Spinal cord (tissue), 10 donors: ENCODE results near the gene TAF10. TPM values are rescaled to one million over a fixed set of nuclear protein-coding genes. Genes with fewer than 3 reads are reported as not detected.

Experiments
- DNase-seq, 6 donors: peaks; one replicate each; pipeline versions ENCODE4 v3.0.0 to v3.0.0-alpha.2; 2013 to 2015; ENCODE audit warnings: low spot score in 6 of 6, low read depth in 4 of 6
- H3K27ac ChIP-seq: one replicate; pipeline ENCODE4 v1.5.1; 2013; ENCODE audit warnings: low read depth, low read length, control low read depth
- H3K27me3 ChIP-seq: one replicate; pipeline ENCODE4 v1.6.1; 2013; ENCODE audit warnings: low read length; ENCODE audit not compliant: control insufficient read depth, insufficient read depth
- H3K36me3 ChIP-seq: one replicate; pipeline ENCODE4 v1.6.1; 2013; ENCODE audit warnings: low read length; ENCODE audit not compliant: control insufficient read depth, insufficient read depth
- H3K4me1 ChIP-seq: one replicate; pipeline ENCODE4 v1.6.1; 2013; ENCODE audit warnings: low read length; ENCODE audit not compliant: control insufficient read depth, insufficient read depth
- H3K4me3 ChIP-seq: one replicate; pipeline ENCODE4 v1.5.1; 2013; ENCODE audit warnings: low read depth, low read length, control low read depth
- H3K9me3 ChIP-seq: one replicate; pipeline ENCODE4 v1.6.1; 2013; ENCODE audit warnings: low read length; ENCODE audit not compliant: control insufficient read depth, insufficient read depth
- WGBS: methylation state at CpG from one replicate; pipeline ENCODE4 v1.1.5; 2013; ENCODE audit warnings: missing lambda C conversion rate; ENCODE audit not compliant: insufficient coverage; 5-methylcytosine and 5-hydroxymethylcytosine counted together
- polyA plus RNA-seq, 2 donors: library from polyadenylated mRNA; unstranded; fragments of 120-200 nt; gene quantifications; one replicate each; pipeline ENCODE4 v1.2.1, GENCODE V29; 2013; ENCODE audit not compliant: insufficient read length in 2 of 2
- total RNA-seq, 2 donors: library from RNA; depleted of rRNA in 1 of 2; stranded (reverse); fragments of 120-200 nt in 1 of 2; fragments of >200 nt in 1 of 2; gene quantifications; one replicate each; pipeline versions ENCODE4 v1.2.3 to v1.2.4, GENCODE V29; 2013 to 2014
- donor health status: healthy.

Gene TAF10
- total and polyA plus RNA-seq, 4 donors: 14.0 to 103 (median 86.1) TPM

- peaks cover 31% of the 10 kb centered on the region for H3K4me1 ChIP-seq
- H3K27me3 ChIP-seq: no peaks in the 10 kb centered on the region
- H3K9me3 ChIP-seq: no peaks in the 10 kb centered on the region
- H3K4me3 ChIP-seq: peak overlapping the region; percentile 90
- peaks cover 38% of the 10 kb centered on the region for H3K36me3 ChIP-seq
- WGBS: 21% methylated on average over 2 of the region's 7 CpGs
- no peak overlapping the region for H3K27ac ChIP-seq
- DNase-seq: no peak
These were observed 9.7 kb downstream of the TAF10 start for GRCh38 chr11:6602096-6602940.

DNA sequence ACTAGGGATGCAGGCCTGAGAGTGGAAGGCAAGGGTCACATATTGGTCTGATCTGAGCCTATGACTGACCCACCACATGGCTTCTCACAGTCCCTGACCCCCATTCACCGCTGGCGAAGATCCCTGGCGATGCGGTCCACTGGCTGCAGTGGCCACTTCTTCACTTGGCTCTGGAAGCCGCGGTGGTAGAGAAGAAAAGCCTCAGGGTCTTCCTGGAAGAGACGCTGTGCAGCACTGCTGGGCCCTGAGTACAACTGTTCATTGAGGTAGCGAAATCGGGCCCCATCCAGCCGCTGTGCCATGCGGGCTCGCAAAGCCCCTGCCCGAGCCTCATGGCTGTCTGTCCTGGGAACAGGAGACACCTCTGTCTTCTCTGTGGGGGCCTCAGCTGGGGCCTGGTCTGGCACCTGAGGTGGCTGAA, 11.0 kb downstream of the TAF10 start:
- no peaks in the 10 kb centered on the region for H3K9me3 ChIP-seq
- over 99% methylated on average over 13 of the region's 13 CpGs for WGBS
- no peak overlapping the region for H3K4me3 ChIP-seq
- peaks cover 38% of the 10 kb centered on the region for H3K36me3 ChIP-seq
- no peak for DNase-seq
- no peaks in the 10 kb centered on the region for H3K27me3 ChIP-seq
- H3K27ac ChIP-seq: no peak overlapping the region
- peaks cover 23% of the 10 kb centered on the region for H3K4me1 ChIP-seq

DNA sequence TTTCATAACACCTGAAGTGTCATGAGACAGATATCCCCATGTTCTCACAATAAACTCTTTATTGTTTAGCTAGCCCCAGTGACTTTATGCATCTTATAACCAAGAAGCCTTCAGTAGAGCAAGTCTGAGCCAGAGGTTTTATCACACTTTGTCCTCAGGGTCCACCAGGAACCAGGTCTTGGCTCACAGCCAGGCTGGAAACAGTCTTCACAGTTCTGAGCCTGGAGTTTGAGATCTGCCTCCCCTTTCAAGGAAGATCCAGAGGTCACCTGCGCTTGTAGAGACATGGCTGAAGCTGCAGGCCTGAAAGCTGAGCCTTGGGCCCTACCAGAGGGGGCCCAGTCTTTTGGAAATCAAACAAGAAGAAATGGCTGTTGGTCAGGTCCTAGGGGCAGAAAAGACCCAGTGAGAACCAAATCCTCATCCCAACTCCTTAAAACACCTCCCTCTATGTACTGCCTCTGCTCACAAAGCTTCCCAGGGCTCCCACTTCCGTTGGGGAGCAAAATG, 12.1 kb downstream of the TAF10 start:
- 93% methylated on average over 2 of the region's 2 CpGs for WGBS
- Histone ChIP-seq H3K4me3 (no peak overlapping the region), H3K4me1 (peaks cover 13% of the 10 kb centered on the region), H3K36me3 (peaks cover 38% of the 10 kb centered on the region), H3K9me3 (no peaks in the 10 kb centered on the region), H3K27me3 (no peaks in the 10 kb centered on the region), H3K27ac (no peak overlapping the region)
- DNase-seq: no peak

DNA sequence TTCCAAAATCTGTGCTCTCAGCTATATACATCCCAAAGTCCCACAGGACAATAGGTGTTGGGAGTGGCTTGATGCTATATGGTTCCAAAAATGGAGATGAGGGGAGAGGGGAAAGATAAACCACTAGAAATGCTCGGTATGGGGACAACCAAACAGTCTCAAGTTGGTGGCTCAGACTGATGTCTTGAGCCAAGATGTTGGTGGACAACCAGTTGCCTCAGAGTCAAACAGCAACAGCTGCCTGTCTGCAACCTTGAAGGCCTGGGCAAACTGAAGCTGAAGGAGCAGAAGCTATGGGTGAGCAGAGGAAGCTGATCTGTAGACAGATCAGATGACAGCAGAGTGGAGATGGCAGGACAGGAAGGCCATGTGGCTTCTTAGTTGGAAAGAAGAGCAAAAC, 12.6 kb downstream of the TAF10 start:
- Histone ChIP-seq H3K9me3 (no peaks in the 10 kb centered on the region), H3K4me1 (peaks cover 13% of the 10 kb centered on the region), H3K4me3 (no peak overlapping the region), H3K27ac (no peak overlapping the region), H3K36me3 (peaks cover 39% of the 10 kb centered on the region), H3K27me3 (no peaks in the 10 kb centered on the region)
- 85% methylated on average over 1 of the region's 1 CpG for WGBS
- DNase-seq: no peak

DNA sequence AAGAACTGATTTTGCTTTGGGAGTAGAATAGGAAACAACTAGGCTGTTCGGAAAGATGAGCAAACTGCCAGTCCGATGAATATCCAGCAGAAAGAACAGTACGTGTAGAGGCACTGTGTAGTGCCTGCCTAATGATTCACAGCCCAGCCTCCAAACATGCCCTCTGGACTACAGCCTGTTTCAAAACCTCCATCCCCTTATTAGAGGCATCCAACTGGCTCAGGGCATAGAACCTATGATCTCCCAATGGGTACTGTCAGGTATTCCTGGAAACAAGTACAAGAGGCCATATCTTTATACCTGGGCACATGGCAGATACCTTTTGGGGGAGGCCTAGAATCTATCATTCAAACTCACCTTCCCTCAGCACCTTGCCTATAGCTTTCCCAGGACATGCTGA, 13.5 kb downstream of the TAF10 start:
- H3K27me3 ChIP-seq: no peaks in the 10 kb centered on the region
- no peak for DNase-seq
- no peaks in the 10 kb centered on the region for H3K9me3 ChIP-seq
- H3K4me3 ChIP-seq: no peak overlapping the region
- peaks cover 43% of the 10 kb centered on the region for H3K36me3 ChIP-seq
- no peak overlapping the region for H3K27ac ChIP-seq
- H3K4me1 ChIP-seq: peaks cover 13% of the 10 kb centered on the region
- WGBS: 94% methylated on average over 3 of the region's 3 CpGs

DNA sequence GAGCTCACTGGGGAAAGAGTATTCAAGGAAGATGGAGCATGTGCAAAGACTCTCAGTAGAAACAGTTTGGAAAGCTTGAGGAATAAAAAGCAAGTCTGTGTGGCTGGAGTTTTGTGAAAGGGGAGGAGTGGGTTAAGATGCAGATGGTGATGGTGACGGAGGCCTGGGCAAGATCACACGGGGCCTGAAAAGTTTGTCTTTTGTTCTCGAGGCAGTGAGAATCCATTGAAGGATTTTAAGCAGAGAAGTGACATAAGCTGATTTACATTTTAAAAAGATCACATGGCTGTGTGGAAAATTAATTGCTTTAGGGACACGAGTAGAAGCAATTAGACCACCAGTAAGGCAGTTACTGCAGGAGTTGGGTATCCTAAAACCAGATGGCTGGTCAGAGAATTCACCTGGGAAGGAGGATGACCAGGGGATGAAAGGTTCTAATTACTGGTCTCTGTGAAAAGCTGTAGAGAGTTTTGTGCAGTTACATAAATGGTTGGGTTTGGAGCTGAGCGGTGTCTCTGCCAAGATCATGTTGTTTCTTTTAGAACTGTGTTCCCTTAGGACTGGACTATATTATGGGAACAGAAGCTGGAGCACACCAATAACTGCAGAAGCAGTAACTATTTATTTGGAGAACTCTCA, 15.7 kb downstream of the TAF10 start:
- WGBS: 23% methylated on average over 5 of the region's 5 CpGs
- DNase-seq: peak in 2 of 6 donors; percentile 72 to 78
- Histone ChIP-seq H3K4me3 (no peak overlapping the region), H3K4me1 (peaks cover 5% of the 10 kb centered on the region), H3K9me3 (no peaks in the 10 kb centered on the region), H3K27ac (peak overlapping the region; percentile 29), H3K36me3 (peaks cover 42% of the 10 kb centered on the region), H3K27me3 (no peaks in the 10 kb centered on the region)

DNA sequence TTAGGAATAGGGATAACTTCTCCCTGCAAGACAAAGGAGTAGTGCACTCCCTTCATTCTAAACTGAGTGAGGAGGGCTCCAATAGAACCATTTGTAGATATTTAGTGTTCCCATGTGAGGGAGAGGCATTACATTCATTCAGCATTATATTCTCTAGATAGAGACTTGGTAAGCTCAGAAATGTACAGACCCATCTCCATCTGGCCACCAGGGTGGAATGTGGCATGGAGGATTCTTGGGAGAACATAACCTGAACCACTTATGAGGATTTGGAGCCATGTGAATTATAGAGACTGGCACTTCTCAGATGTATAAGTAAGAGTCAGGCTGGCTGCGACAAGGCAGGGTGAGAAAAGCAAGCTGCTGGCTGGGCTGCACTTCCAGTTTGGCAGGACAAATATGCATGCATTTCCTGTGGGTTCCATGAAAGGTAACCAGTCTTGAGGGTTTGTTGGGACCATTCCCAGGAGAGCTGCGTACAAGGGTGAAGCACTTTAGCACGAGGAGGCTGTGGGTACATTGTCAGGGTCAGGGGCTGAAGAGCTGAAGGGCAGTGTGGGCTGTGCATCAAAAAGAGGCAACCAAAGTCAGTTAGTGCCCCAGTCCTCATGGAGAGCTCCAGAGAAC, 17.8 kb downstream of the TAF10 start:
- Histone ChIP-seq H3K9me3 (no peaks in the 10 kb centered on the region), H3K4me1 (peaks cover 5% of the 10 kb centered on the region), H3K4me3 (no peak overlapping the region), H3K27ac (no peak overlapping the region), H3K27me3 (no peaks in the 10 kb centered on the region), H3K36me3 (peaks cover 22% of the 10 kb centered on the region)
- WGBS: 92% methylated on average over 3 of the region's 3 CpGs
- DNase-seq: no peak

DNA sequence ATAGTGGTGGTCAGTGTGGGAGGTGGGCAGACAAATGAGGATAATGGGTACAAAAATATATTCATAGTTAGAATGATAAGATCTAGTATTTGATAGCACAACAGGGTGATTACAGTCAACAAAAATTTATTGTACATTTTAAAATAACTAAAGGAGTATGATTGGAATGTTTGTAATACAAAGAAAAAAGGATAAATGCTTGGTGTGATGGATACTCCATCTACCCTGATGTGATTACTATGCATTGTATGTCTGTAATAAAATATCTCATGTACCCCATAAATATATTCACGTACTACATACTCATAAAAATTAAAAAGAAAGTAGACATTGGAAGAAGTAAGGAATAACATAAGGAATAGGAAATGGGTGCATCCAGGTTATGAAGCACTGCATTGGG, 24.0 kb downstream of the TAF10 start:
- Histone ChIP-seq H3K4me1 (peaks cover 15% of the 10 kb centered on the region), H3K27me3 (no peaks in the 10 kb centered on the region), H3K36me3 (peaks cover 14% of the 10 kb centered on the region), H3K4me3 (no peak overlapping the region), H3K27ac (no peak overlapping the region), H3K9me3 (peaks cover 7% of the 10 kb centered on the region)
- no peak for DNase-seq
- no CpG with 5 or more reads among the region's 1 CpG for WGBS

DNA sequence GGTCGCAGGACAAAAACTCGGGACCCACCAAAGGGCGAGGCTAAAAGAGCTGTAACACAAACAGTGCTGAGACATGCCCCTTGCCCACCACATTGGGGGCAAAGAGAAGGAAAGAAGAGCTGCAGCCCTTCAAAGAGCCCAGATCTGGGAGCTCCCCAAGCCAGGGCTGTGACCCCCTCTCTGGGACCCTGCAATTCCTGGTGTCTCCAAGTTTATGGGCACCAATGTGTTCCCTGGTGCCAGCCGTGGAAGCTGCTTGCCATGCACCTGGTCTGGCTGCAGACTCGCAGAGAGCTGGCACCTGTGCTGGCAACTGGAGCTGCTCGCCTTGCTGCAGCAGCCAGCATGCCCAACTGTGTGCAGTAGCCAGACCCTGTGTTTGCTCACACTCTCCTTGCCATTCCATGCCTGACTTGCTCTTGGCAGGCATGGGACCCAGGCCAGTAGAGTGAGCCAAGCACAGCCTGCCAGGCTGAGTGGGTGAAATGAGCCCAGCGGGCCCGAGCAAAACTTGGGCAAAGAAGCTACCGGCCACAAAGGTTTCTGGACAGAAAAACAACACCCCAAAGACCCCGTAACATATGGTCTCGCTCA, 24.6 kb downstream of the TAF10 start:
- no peaks in the 10 kb centered on the region for H3K27me3 ChIP-seq
- DNase-seq: peak in 2 of 6 donors; percentile 52 to 84
- 62% methylated on average over 5 of the region's 11 CpGs for WGBS
- peaks cover 15% of the 10 kb centered on the region for H3K4me1 ChIP-seq
- H3K9me3 ChIP-seq: peaks cover 7% of the 10 kb centered on the region
- H3K27ac ChIP-seq: peak overlapping the region; percentile 47
- H3K36me3 ChIP-seq: peaks cover 13% of the 10 kb centered on the region
- H3K4me3 ChIP-seq: no peak overlapping the region
